DMS79 (cell line): Measurements from ENCODE around the gene ZDHHC8.
A peak's percentile ranks its signal among the peaks of the same experiment; 100 is the strongest.

ENCODE experiments used
- DNase-seq: peaks from one replicate; lab custom pipeline; 2025; lab: John Stamatoyannopoulos, UW

The ZDHHC8 gene

DNA sequence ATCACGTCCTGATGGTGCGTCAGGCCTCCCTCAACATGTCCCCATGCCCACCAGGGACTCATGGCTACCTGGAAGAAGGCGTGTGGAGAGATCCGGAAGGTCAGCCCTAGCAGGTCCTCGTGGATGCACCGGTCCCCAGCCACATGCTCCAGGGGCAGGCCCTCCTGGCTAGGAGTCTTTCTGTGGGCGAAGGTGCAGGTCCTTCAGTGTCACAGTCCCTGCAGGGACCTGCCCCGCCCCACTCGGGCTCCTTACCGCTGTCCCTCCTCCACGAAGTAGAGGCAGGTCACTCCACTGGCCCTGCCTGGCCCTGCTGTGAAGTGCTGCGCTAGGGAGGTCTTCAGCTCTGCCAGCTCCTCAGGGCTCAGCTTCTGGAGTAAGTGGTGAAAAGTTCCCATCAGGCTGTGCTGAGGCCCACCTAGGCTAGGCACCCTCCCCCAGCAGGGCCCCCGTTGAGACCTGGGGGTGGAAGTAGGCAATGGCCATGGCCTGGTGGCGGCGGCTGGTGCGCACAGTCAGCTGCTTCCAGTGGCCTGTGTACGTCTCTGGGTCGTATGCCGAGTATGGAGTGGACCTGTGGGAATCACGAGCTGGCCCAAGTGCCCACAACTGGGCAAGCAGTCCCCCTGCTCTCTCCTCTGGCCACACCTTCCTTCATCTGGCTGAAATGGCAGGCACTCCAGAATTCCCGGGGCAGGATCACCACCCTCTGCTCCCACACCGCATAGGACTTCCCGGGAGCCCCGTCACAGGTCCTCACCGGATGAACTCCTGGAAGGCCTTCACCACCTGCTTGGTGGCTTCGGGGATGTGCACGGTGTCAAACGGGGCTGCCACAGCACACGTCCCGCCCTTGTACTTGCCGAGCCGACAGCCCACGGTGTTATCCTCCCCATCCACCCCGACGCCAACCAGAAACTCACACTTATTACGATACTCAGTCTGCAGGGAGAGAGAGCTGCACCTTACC, 16.8 kb upstream of the ZDHHC8 start:
- DNase-seq = no peak

DNA sequence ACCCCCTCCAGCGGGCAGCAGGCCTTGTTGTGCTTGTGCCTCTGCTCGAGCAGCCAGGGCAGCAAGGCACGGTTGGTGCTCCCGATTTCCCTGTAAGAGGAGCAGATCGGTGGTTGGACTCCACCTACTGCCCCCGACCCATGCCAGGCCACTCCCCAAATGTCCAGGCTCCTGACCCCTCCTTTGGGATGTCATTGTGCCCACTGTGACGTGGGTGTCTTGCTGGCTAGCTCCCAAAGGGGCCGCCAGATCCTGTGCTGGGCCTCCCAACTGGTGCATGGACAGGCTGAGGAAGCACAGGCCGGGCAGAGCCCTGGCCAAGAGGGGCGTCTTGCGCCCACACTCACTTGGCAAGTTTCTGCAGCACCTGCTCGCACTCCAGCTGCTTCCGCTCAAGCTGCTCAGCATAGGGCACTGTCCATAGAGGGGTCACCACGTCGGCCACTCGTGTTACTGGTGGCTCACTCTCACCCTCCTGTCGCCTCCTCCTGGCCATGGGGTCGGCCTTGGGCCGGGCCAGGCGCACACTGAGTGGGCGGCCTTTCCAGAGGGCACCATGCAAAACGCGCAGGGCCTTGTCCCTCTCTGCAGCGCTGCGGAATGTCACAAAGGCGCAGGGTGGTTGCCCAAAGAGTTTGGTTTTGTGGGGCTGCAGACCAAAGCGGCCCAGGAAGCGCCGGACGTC, 15.8 kb upstream of the ZDHHC8 start, which contains the start of gene RANBP1:
Gene RANBP1, plus strand, starts transcription at position 414 of the 685 bp plus-strand sequence. Its CDS starts 81 bp downstream, at position 495.
- DNase-seq = no peak

DNA sequence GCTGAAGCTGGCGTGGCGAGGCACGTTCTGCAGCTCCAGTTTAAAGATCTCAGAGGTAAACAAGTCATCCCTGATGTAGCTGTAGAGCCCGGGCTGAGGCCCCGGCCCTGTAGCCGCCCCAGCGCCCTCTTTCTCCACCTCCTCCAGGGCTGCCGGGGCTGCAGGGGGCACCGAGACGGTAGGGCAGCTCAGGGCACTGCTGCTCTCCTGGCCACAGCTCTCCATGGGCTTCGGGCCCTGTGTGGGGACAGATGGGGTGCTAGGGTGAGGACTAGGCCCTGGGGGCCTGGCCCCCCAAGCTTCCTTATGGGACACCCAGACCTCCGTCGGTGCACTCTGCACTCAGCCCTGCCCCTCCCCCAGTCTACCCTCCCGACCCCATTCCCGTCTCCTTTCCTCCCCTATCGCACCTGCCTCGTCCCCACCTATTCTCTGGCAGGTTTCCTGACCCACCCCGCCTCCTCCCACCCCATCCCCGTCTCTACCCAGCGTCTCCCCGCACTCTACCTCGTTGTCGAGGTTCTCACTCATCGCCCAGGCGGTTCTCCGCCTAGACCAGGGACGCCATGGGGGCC, 15.1 kb upstream of the ZDHHC8 start:
- DNase-seq = no peak

DNA sequence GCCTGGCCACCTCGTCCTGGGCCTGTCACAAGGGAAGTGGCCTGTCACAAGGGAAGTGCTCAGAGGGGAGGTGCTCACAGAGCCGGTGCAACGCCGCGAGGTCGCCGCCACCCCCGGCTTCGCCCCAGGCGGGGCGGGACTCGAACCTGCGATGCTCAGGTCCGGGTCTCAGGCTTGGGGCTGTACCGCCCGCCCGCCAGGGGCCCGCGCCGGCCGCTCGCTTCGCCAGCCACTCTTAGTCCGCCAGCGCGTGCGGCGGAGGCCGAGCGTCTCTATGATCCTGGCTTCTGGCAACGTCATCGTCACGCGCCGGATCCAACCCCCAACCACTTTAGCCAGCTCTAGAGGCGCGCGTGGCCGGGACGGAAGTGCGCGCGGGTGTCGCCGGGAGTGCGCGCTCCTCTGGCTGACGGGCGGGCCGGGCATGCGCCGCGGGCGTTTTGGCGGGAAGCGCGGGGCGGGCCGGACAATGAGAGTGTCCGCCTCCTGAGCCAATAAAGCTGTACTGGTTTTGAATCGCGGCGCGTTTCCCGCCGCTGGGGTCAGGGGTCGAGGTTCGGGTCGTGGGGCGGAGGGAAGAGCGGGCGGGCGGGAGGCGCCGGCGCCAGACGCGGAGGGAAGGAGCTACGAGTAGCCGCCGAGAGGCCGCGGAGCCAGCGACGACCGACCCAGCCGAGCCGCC, 14.5 kb upstream of the ZDHHC8 start, which contains the start of gene TRMT2A:
Gene TRMT2A, minus strand, starts transcription at position 276 of the 682 bp plus-strand sequence. CDS start 320 bp downstream, outside the sequence.
- DNase-seq = peak; percentile 60

DNA sequence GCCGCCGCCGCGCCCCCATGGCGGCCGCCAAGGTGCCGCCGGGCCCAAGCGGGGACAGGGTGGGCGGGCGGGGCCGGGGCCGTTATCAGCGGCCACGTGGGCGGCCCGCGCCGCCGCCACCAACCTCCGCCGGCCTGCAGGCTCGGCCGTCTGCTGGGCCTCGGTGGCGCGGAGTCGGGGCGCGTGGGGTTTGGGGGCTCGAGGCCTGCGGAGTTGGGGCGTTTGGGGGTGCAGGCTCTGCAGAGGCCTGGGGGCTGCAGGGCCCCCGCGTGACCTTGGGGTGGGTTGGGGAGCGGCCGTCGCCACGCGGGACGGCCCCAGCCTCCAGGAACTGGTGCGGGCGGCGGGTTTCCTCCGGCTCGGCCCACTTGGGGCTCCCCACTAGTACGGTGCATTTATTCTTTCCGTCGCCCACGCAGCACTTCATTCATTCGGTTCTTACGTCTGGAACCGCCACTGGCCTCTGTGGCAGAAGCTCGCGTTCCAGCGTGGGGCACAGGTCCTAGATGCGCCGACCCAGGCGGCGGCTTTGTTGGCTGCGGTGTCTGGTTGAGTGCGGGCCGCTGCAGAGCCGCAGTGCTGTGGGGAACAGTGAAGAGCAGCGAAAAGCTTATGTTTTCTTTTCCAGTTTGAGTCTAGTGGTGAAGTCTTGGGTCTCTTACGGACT, 13.8 kb upstream of the ZDHHC8 start:
- DNase-seq = no peak

DNA sequence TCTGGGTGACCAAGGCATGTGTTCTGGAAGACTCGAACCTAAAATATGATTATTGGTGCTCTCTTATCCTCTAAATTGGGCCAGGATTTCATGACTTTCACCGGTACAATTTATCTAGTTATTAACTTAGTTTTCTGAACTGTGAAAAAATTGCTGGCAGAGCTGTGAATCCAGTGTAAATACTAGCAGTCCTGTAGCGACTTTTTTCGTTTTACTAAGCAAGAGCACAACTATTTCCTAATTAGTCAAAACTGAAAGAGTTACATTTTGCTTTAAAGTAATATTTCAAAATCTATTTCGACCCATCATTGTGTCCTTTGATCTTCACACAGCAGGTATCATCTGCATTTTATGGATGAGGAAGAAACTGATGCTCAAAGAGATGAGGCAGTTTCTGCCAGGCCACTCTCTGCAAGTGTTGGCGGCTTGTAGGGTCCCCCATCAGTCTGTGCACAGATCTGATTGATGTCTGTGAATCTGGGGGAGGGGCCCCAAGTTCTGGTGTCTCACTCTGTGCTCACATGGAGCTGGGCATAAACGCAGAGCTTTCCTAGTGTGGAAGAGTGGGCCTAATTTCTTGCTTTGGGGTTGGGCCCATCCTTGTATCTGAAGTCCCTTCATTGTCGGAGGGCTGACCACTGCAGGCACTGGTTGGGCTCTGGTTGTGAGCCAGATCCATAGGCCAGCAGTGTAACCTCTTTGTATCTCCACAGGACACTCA, 13.1 kb upstream of the ZDHHC8 start:
- no peak for DNase-seq

DNA sequence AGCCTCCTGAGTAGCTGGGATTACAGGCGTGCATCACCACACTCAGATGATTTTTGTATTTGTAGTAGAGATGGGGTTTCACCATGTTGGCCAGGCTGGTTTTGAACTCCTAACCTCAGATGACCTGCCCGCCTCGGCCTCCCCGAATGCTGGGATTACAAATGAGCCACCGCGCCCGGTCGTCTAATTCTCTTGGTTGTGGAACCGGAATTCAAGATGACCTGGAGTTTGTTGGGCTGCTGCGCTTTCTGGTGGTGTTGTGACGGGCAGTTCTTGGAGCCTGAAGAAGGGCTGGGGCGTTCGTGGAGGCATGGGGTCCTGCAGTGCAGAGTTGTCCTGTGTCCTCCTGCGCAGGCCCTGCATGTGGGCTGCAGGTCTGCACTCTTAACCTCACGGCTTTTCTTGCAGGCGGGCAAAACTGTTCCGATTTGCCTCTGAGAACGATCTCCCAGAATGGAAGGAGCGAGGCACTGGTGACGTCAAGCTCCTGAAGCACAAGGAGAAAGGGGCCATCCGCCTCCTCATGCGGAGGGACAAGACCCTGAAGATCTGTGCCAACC, 9.7 kb upstream of the ZDHHC8 start:
- no peak for DNase-seq

DNA sequence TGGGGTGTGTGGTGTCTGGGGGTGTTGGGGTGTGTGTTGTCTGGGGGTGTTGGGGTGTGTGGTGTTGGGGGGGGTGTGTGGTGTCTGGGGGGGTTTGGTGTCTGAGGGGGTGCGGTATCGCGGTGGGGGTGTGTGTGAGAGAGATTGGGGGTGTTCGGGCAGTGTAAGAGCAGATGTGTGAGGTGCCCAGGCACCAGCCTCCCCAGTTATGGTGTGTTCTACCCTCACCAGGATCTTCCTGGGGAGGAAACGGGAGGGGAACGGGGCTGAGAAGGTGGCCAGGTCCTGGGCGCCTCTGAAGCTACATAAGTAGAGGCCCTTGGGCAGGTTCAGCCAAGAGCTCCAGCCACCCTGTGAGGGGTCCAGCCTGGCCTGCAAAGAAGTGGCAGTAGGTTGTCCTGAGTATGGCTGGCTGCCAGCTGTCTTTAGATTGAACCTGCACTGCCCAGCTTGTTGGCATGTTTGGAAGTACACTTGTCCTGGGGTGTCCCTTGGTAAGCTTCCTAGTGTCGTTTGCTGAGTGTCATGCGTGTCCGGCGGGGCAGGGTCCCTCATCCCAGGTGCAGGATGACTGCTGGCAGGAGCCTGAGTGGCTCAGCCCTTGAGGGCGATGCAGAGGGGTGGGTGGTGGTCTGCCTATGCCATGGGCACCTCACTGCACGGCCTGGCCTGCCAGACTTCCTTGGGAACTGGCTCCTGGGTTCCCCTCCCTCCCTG, 8.1 kb upstream of the ZDHHC8 start:
- DNase-seq = no peak

DNA sequence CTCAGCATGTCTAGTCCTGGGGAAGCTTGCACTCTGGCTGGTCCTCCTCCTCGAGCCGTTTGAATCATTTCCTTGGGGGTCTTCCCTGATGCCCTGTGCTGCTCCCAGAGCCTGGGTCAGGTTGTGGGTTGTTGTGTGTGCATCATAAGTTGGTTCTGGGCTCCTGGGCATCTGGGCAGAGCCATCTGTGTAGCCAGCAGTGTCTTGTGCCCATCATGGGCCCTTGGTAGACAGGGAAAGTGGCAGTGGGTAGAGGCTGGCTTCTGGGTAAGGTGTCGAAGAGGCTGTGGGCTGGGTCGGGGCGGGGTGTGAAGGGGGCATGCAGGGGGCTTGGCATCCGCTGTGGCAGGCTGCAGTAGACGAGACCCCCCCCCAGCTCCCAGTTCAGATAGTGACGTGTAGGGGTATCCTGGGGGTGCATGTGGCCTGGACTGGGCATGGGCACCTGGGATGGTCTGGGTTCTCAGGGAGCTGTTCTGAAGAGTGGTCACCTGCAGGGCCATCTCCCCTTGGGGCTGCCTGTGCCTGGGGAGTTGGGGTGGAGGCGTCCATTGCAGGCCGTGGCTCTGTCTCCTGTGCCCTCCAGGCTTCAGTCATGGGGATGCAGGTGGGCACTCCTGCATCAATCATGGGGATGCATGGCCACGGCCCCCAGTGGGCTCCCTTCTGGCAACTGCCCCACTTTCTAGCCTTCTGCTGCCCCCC, 7.4 kb upstream of the ZDHHC8 start:
- no peak for DNase-seq

DNA sequence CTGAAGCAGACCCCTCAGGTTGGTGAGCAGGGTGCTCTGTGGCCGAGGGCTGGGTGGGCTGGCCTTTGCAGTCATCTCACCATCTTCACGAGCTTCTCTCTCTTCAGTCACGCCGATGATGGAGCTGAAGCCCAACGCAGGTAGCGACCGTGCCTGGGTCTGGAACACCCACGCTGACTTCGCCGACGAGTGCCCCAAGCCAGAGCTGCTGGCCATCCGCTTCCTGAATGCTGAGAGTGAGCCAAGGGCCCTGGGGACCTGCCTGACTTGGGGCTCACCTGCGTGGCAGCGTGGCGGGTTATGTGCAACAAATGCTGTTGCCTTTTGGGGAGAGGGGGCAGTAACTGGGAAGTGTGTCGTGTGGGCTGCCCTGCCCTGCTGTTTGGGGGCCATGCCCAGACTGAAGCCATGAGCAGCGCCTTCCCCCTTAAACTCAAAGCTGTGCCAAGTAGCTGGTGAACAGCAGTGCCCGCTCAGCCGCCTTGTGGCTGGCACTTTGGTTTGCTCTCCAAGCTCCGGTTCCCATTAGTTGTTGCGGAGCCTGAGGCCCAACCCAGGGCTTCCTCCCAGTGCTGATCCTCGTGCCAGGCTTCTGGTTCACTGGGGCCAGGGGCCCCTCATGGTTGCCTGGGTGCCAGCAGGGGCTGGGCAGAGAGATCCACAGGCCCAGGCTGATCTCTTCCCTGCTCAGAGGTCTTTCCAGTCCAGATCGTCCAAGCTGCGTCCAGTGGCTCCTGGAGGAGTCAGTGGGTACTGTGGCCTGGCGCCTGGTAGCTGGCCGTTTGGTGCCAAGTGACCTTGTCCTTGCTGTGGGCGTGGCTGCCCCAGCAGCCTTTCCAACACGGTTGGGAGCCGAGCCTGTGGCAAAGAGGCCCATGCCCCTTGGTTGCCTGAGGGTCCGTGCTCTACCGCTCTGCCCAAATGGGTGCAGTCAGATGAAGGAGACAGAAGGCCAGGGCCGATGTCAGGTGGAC, 6.1 kb upstream of the ZDHHC8 start:
- no peak for DNase-seq

DNA sequence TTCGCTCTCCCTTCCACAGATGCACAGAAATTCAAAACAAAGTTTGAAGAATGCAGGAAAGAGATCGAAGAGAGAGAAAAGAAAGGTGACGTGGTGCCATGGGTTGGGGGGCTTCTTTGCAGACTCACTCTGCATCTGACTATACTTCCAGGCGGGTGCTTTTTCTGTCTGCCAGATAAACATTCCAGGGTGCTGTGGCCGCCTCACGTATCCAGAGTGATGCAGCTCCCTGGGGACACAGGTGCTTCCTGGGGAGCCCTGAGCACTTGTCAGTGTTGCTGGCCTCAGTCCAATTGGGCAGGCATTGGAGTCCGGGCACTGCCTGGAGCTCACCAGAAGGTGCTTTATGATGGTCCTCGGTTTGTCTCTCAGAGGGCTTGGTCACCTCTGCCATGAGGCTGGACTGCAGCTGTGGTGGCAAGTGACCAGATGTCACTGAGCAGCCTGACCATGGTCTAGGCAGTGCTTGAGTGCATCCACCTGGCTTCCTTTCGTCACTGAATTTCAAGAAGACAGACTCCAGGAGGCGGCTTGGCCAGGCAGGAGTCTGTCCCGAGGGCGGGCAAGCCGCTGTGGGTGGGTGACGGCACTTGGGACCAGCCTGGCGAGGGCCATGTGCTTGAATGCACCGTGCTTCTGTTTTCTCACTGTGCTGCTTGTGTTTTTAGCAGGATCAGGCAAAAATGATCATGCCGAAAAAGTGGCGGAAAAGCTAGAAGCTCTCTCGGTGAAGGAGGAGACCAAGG, 5.1 kb upstream of the ZDHHC8 start:
- no peak for DNase-seq

DNA sequence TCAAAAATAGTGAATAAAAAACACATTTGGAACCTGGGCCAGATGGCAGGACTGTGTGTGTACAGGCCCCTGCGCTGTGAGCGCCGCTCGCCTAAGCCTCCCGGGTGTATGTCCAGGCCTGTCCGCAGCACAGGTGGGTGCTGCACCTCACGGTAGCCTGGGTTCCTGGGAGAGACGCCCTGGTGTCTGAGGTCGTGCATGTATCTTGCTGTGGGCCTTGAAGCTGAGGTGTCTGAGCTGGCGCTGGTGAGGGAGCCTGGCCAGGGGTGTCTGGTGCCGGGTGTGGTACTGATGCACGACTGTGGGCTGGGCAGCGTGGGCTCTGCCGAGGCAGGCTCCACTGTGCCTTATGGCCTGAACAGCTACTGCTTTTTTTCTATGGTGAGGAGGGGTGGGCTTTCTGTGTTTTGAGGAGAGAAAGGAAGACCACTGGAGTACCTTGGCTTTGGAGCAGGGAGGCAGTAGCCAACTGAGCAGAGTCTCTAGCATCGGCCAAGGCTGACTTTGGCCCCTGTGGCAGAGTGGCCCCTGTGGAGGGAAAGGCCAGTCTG, 4.2 kb upstream of the ZDHHC8 start:
- no peak for DNase-seq

DNA sequence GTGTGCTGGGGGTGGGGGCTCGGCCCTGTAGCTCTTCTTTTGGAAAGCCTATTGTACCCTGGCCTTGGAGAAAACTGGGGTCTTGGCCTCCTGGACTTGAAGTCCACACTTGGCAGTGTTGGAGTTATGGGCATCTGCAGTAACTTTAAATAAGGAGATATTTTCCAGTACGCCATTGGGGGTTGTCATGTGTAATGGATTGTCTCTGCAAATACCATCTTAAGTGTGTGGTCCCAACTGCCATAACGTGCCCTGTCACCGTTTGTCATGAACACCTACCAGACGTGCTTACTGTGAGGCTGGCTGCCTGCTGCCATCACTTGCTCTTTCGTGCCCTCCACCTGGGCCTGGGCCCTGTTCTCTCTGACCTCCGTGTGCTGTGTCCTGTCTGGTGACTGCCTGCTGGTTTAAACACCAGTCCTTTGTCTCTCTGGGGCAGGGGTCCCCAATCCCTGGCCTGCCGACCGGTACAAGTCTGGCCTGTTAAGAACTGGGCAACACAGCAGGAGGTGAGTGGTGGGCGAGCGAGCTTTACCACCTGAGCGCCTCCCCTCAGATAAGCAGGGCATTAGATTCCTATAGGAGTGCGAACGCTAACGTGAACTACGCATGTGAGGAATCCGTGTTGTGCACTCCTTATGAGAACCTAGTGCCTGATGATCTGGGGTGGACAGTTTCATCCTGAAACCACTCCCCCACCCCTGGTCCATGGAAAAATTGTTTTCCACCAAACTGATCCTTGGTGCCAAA, 3.6 kb upstream of the ZDHHC8 start:
- DNase-seq = no peak

DNA sequence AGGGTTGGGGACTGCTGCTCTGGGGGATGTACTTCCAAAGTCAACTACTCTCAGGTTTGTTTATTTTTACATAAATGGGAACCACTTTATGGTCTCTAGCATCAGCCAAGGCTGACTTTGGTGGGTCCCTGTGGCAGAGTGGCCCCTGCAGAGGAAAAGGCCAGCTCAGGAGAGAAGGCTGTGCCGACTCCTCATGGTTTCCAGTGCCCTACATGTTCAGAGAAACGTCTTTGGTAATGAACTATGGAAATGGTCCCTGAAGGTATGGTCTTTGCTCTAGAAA, 3.0 kb upstream of the ZDHHC8 start:
- DNase-seq = no peak

DNA sequence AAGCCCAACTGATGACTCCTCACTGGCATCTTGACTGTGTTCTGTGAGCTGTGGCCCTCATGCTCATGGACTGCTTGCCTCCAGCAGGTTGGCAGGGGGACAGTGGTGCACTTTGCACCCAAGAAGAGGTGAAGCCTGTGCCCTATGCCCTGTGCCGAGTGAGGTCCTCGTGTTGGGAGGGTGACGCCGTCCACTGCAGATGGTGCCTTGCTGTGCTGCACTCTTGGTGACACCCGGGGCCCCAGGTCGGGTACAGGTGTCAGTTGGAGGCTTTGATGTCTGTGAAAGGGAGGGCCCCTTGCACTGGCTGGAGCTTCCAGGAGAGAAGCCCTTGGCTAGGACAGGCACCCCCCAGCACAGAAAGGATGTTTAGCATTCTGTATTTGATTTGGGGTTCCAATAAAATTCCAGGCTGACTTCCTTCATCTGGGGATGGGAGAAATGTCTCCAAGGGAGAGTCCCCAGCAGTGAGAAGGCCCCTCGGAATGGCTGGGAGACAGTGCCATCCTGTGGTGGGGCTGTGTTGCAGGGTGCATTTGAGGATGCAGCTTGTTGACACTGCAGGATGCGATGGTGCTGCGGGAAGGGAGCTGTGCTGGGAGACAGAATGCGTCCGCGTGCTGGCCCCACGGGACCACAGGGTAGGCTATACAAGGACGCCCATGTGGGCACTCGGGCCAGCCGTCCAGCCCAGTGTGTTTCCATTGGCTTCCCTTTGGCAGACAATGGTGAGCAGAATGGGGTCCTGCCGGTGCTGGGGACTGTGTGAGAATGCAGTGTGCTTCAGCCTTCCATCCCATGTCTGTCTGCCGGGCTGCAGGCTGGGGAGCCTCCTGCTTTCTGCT, 2.5 kb upstream of the ZDHHC8 start:
- no peak for DNase-seq

DNA sequence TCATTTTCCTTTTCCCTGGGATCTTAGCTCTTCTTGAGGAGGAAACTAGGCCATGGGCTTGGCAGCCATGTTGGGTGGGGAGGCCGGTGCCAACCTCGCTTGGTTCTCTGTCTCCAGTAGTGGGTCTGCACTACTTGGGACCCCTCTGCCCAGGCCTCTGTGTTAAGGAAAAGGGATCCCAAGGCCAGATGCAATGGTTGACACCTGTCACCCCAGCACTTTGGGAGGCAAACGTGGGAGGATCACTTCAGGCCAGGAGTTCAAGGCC, 1.9 kb upstream of the ZDHHC8 start:
- DNase-seq = no peak
